Measurements from ENCODE around the gene PM20D2.

- TF ChIP-seq ZNF623 (tag by site-specific recombination; IDR thresholded peaks at IDR 0.05) (no peak), ZNF530 (tag by site-specific recombination; IDR thresholded peaks at IDR 0.05; ENCODE audit: low read depth) (no peak), ATF2 (tag by site-specific recombination; IDR thresholded peaks at IDR 0.05; ENCODE audit: low read depth) (no peak), ZNF26 (tag by site-specific recombination; IDR thresholded peaks at IDR 0.05) (no peak), ZNF398 (tag by site-specific recombination; IDR thresholded peaks at IDR 0.05) (no peak), CTCF (tag by site-specific recombination; IDR thresholded peaks at IDR 0.05) (no peak), ZNF843 (tag by site-specific recombination; IDR thresholded peaks at IDR 0.05) (no peak), ZNF830 (tag by site-specific recombination; IDR thresholded peaks at IDR 0.05; ENCODE audit: low read depth) (no peak), ZNF514 (tag by site-specific recombination; IDR thresholded peaks at IDR 0.05) (no peak), HIC1 (tag by site-specific recombination; IDR thresholded peaks at IDR 0.05) (no peak), ZNF366 (tag by site-specific recombination; conservative IDR thresholded peaks at IDR 0.05) (no peak), ZNF560 (tag by site-specific recombination; IDR thresholded peaks at IDR 0.05; ENCODE audit: borderline replicate concordance) (no peak)
Measured at GRCh38 chr6:89184344-89184743, 38.5 kb downstream of the PM20D2 start.
